DOHH2 (cell line): ENCODE measurements around the gene CRYGN.

Source experiments
- H3F3A ChIP-seq: fragments of 200-600 bp; sonication (generic), shearing (Covaris generic); 2 replicates; pipeline ENCODE4 v1.6.0; 2016; ENCODE audit warnings: antibody characterized with exemption, mild to moderate bottlenecking; ENCODE audit not compliant: control insufficient read depth, insufficient read depth
- H3K27ac ChIP-seq: fragments of 200-600 bp; sonication (generic); 2 replicates; pipeline ENCODE4 v1.5.1; 2014; ENCODE audit warnings: low read depth, mild to moderate bottlenecking, low read length, moderate library complexity
- H3K27me3 ChIP-seq: fragments of 200-600 bp; sonication (generic); 2 replicates; pipeline ENCODE4 v1.6.1; 2014; ENCODE audit warnings: mild to moderate bottlenecking, low read length, mixed read lengths; ENCODE audit not compliant: control insufficient read depth
- H3K36me3 ChIP-seq: fragments of 200-600 bp; sonication (generic); 2 replicates; pipeline ENCODE4 v1.6.1; 2014; ENCODE audit warnings: mild to moderate bottlenecking, low read length, moderate library complexity, mixed read lengths; ENCODE audit not compliant: control insufficient read depth
- H3K4me1 ChIP-seq: fragments of 200-600 bp; sonication (generic); 2 replicates; pipeline ENCODE4 v1.6.1; 2014; ENCODE audit warnings: mild to moderate bottlenecking, low read length, mixed read lengths; ENCODE audit not compliant: control insufficient read depth
- H3K4me2 ChIP-seq: fragments of 200-600 bp; sonication (generic); 2 replicates; pipeline ENCODE4 v1.6.0; 2014; ENCODE audit warnings: mild to moderate bottlenecking, low read length, moderate library complexity
- H3K4me3 ChIP-seq: fragments of 200-600 bp; sonication (generic); 2 replicates; pipeline ENCODE4 v1.5.1; 2014; ENCODE audit warnings: mild to moderate bottlenecking, low read length, mixed read lengths
- H3K79me2 ChIP-seq: fragments of 200-600 bp; sonication (generic); 2 replicates; pipeline ENCODE4 v1.6.1; 2014; ENCODE audit warnings: mild to moderate bottlenecking, low read length, mixed read lengths; ENCODE audit not compliant: control insufficient read depth
- H3K9me2 ChIP-seq: fragments of 200-600 bp; sonication (generic); replicated peaks from 2 replicates; pipeline ENCODE4 v1.6.1; 2014; ENCODE audit warnings: mild to moderate bottlenecking, low read length, mixed read lengths; ENCODE audit not compliant: control insufficient read depth
- H3K9me3 ChIP-seq: fragments of 200-600 bp; sonication (generic); 2 replicates; pipeline ENCODE4 v1.6.1; 2014; ENCODE audit warnings: antibody characterized with exemption, low read length, mixed read lengths; ENCODE audit not compliant: control insufficient read depth, insufficient read depth
- H4K20me1 ChIP-seq: fragments of 200-600 bp; sonication (generic); 2 replicates; pipeline ENCODE4 v1.6.0; 2014; ENCODE audit warnings: low read depth, mild to moderate bottlenecking, antibody characterized with exemption, low read length, moderate library complexity; ENCODE audit not compliant: control insufficient read depth, insufficient read depth
- CTCF ChIP-seq: fragments of 200-600 bp; sonication (generic); IDR thresholded peaks from one replicate; pipeline ENCODE4 v1.5.1; 2014; ENCODE audit warnings: antibody characterized with exemption, mild to moderate bottlenecking, low read depth, low read length; ENCODE audit not compliant: poor library complexity, severe bottlenecking
- EZH2phosphoT487 ChIP-seq: fragments of 200-600 bp; sonication (generic); IDR thresholded peaks from 2 replicates; pipeline ENCODE4 v1.6.1; 2017; ENCODE audit warnings: borderline replicate concordance, mild to moderate bottlenecking, antibody characterized with exemption, low read length, moderate library complexity, mixed read lengths

CRYGN gene

GRCh38 chr7:151435103-151435916 lies 4.6 kb downstream of the CRYGN start:
- Histone ChIP-seq H4K20me1 (no peaks in the 10 kb centered on the region), H3K9me2 (no peaks in the 10 kb centered on the region), H3K4me3 (no peak overlapping the region), H3K9me3 (no peaks in the 10 kb centered on the region), H3K4me1 (peaks cover 8% of the 10 kb centered on the region), H3K4me2 (no peak overlapping the region), H3K27me3 (0 out of 2 replicates have a peak, but pooled peaks cover 2% of the 10 kb centered on the region), H3F3A (no peaks in the 10 kb centered on the region), H3K36me3 (no peaks in the 10 kb centered on the region), H3K27ac (no peak overlapping the region), H3K79me2 (no peaks in the 10 kb centered on the region)
- TF ChIP-seq EZH2phosphoT487 (no peak), CTCF (no peak)

- no peak overlapping the region for H3K4me3 ChIP-seq
- H3F3A ChIP-seq, result no peaks in the 10 kb centered on the region
- H3K27me3 ChIP-seq, result no peaks in the 10 kb centered on the region
- H4K20me1 ChIP-seq, result no peaks in the 10 kb centered on the region
- no peak overlapping the region for H3K27ac ChIP-seq
- TF ChIP-seq CTCF (no peak), EZH2phosphoT487 (no peak)
- H3K36me3 ChIP-seq, result no peaks in the 10 kb centered on the region
- no peaks in the 10 kb centered on the region for H3K79me2 ChIP-seq
- no peak overlapping the region for H3K4me2 ChIP-seq
- no peaks in the 10 kb centered on the region for H3K9me2 ChIP-seq
- no peaks in the 10 kb centered on the region for H3K9me3 ChIP-seq
- peaks cover 16% of the 10 kb centered on the region for H3K4me1 ChIP-seq
Measured at GRCh38 chr7:151434549-151434948, 5.4 kb downstream of the CRYGN start.

GRCh38 chr7:151433721-151434400 lies 6.1 kb downstream of the CRYGN start:
- Histone ChIP-seq H3K4me2 (no peak overlapping the region), H3K36me3 (no peaks in the 10 kb centered on the region), H3K4me3 (no peak overlapping the region), H3K4me1 (peaks cover 22% of the 10 kb centered on the region), H3K79me2 (no peaks in the 10 kb centered on the region), H3K27ac (no peak overlapping the region), H3F3A (no peaks in the 10 kb centered on the region), H3K9me2 (no peaks in the 10 kb centered on the region), H4K20me1 (no peaks in the 10 kb centered on the region), H3K9me3 (no peaks in the 10 kb centered on the region), H3K27me3 (no peaks in the 10 kb centered on the region)
- TF ChIP-seq CTCF, result no peak
- no peak for TF ChIP-seq EZH2phosphoT487
